GM11168 (cell line): ENCODE results near the gene ZBTB43.

ENCODE experiments used
- in situ Hi-C: fragments of 300-500 bp; cut with MboI; formaldehyde crosslinking; loops from one replicate; pipeline ENCODE4 v1.12.0; 2022; ENCODE audit warnings: low sequenced_read_pairs; ENCODE audit not compliant: unreplicated experiment

Gene ZBTB43

GRCh38 chr9:126852086-126852688 is 47.3 kb downstream of the ZBTB43 start:
- in situ Hi-C loops = no loop called here

GRCh38 chr9:126853667-126854066 is 48.8 kb downstream of the ZBTB43 start:
- in situ Hi-C loops = no loop called here

GRCh38 chr9:126854734-126855133 is 49.9 kb downstream of the ZBTB43 start:
- in situ Hi-C loops = no loop called here

GRCh38 chr9:126856326-126856877 is 51.6 kb downstream of the ZBTB43 start:
- in situ Hi-C loops = no loop called here

- in situ Hi-C loops = no loop called here
Measured at GRCh38 chr9:126857261-126857960, 52.6 kb downstream of the ZBTB43 start.

GRCh38 chr9:126859111-126859510 is 54.3 kb downstream of the ZBTB43 start:
- in situ Hi-C loops = no loop called here

- in situ Hi-C loops = no loop called here
Measured at GRCh38 chr9:126860077-126860756, 55.4 kb downstream of the ZBTB43 start, which contains the start of gene ZBTB34. Gene ZBTB34 (plus strand): TSS chr9:126860639. CDS start chr9:126879400, 18,761 bp downstream.

- in situ Hi-C loops = no loop called here
Measured at GRCh38 chr9:126860757-126861466, 56.1 kb downstream of the ZBTB43 start.

GRCh38 chr9:126861707-126862103 is 56.9 kb downstream of the ZBTB43 start:
- in situ Hi-C loops = no loop called here

- in situ Hi-C loops = no loop called here
Measured at GRCh38 chr9:126862104-126862761, 57.4 kb downstream of the ZBTB43 start.

GRCh38 chr9:126864771-126865170 is 59.9 kb downstream of the ZBTB43 start:
- in situ Hi-C loops = no loop called here

GRCh38 chr9:126869368-126869767 is 64.5 kb downstream of the ZBTB43 start:
- in situ Hi-C loops = no loop called here

GRCh38 chr9:126872516-126872915 is 67.7 kb downstream of the ZBTB43 start:
- in situ Hi-C loops = no loop called here

- in situ Hi-C loops = no loop called here
Measured at GRCh38 chr9:126874546-126875314, 69.9 kb downstream of the ZBTB43 start.

GRCh38 chr9:126875756-126876510 is 71.1 kb downstream of the ZBTB43 start:
- in situ Hi-C loops = no loop called here

- in situ Hi-C loops = no loop called here
Measured at GRCh38 chr9:126876531-126876930, 71.7 kb downstream of the ZBTB43 start.

- in situ Hi-C loops = no loop called here
Measured at GRCh38 chr9:126877418-126877817, 72.6 kb downstream of the ZBTB43 start.

- in situ Hi-C loops = no loop called here
Measured at GRCh38 chr9:126879288-126879687, 74.4 kb downstream of the ZBTB43 start.
